Colon (tissue), 2 donors: ENCODE measurements around the gene MAPRE3.
"Not testable (repeated sequence)": the region's sequence is repeated elsewhere in the genome, so short reads cannot be mapped to it uniquely, and the experiment has no call there.

Experiments
- FAIRE-seq: peaks from 2 replicates; lab custom pipeline; 2012; peaks lifted over from hg19 to GRCh38; lab: Jason Lieb, UNC
- donor health status: control.
- donor health status: control.

Gene MAPRE3

GRCh38 chr2:27071277-27071989 lies 101.0 kb downstream of the MAPRE3 start, which contains the start of gene OST4:
Gene OST4, minus strand, starts transcription at chr2:27071654.
- FAIRE-seq: no peak

GRCh38 chr2:27071990-27072830 lies 101.8 kb downstream of the MAPRE3 start:
- no peak for FAIRE-seq

- FAIRE-seq: no peak
Observed at GRCh38 chr2:27072920-27073319, 102.5 kb downstream of the MAPRE3 start.

- FAIRE-seq: no peak
Observed at GRCh38 chr2:27073782-27074181, 103.3 kb downstream of the MAPRE3 start.

- no peak for FAIRE-seq
Observed at GRCh38 chr2:27074738-27075565, 104.5 kb downstream of the MAPRE3 start.

- not testable (repeated sequence) for FAIRE-seq
Observed at GRCh38 chr2:27075566-27075871, 105.1 kb downstream of the MAPRE3 start.

- no peak for FAIRE-seq
Observed at GRCh38 chr2:27076323-27076722, 105.9 kb downstream of the MAPRE3 start.
